ENCODE results near the gene INTS6L. TPM values are rescaled to one million over a fixed set of nuclear protein-coding genes. Genes with fewer than 3 reads are reported as not detected.

Gene INTS6L
- total and polyA plus RNA-seq, 2 of the 8 experiments (the other 6 are each of a cell fraction or from before 2014, with no cell fraction given) = 4.1 to 5.2 TPM

DNA sequence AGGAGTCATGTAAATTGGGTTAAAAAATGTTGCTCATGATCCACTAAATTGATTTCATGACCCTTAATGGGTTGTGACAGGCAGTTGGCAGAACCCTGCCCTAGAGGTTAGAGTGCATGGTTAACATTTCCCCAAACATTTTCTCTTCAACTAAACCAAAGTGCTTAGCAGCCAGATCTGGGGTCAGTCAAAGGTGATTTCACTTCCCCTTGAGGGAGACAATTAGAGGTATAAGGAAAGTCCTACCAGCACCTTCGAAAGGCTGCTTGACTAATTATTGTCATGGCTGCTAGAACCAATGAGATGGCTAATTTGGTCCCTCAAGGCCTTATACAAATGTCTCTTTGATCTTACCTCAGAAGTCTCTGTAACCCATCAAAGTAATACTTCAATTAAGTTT is 30.9 kb upstream of the INTS6L start:
- Histone ChIP-seq H4K5ac (ENCODE audit: insufficient read length, low read depth, low read length) (no peak overlapping the region), H3K23ac (ENCODE audit: insufficient read length) (no peak overlapping the region), H3K27ac (ENCODE audit: low read depth, low read length) (no peak overlapping the region), H2AFZ (ENCODE audit: low read length) (no peak overlapping the region), H3K4me1 (replicated peaks in 1 of 4; ENCODE audit: control insufficient read depth in 3 of 4, insufficient read depth in 4 of 4, low read length in 3 of 4) (no peaks in the 10 kb centered on the region), H2BK15ac (ENCODE audit: low read length) (no peak overlapping the region), H4K20me1 (replicated peaks in 1 of 2; ENCODE audit: control insufficient read depth in 1 of 2, insufficient read depth in 2 of 2, low read length in 2 of 2) (no peaks in the 10 kb centered on the region), H3K14ac (ENCODE audit: insufficient read length) (no peak overlapping the region), H3K4me2 (ENCODE audit: insufficient read depth in 1 of 2, low read depth in 2 of 2, low read length in 2 of 2) (no peak overlapping the region), H2BK20ac (ENCODE audit: low read length) (no peak overlapping the region), H3K9ac (replicated peaks in 1 of 4; ENCODE audit: extremely low read depth in 1 of 4, low read depth in 3 of 4, low read length in 3 of 4) (no peak overlapping the region), H3K18ac (ENCODE audit: extremely low read depth, low read length) (no peak overlapping the region), H4K8ac (ENCODE audit: extremely low read depth, insufficient read depth, low read length) (no peak overlapping the region), H2BK5ac (ENCODE audit: low read depth, low read length) (no peak overlapping the region), H3K4ac (replicated peaks; ENCODE audit: insufficient read length, low read depth, low read length) (no peak overlapping the region), H4K91ac (replicated peaks; ENCODE audit: insufficient read length, low read length) (no peak overlapping the region), H3K27me3 (replicated peaks in 1 of 4; ENCODE audit: control insufficient read depth in 3 of 4, extremely low read depth in 1 of 4, insufficient read depth in 3 of 4, low read length in 3 of 4) (no peaks in the 10 kb centered on the region), H3K9me3 (ENCODE audit: insufficient read depth in 2 of 2, low read depth in 1 of 2, low read length in 1 of 2) (no peaks in the 10 kb centered on the region), H3K36me3 (ENCODE audit: control insufficient read depth in 2 of 4, insufficient read depth in 4 of 4, low read length in 3 of 4) (no peaks in the 10 kb centered on the region), H2AK5ac (ENCODE audit: low read depth, low read length) (no peak overlapping the region), H3K79me1 (ENCODE audit: low read depth, low read length) (no peaks in the 10 kb centered on the region), H3K23me2 (ENCODE audit: low read depth, low read length) (no peaks in the 10 kb centered on the region), H3K79me2 (ENCODE audit: control insufficient read depth in 1 of 2, insufficient read depth in 2 of 2, low read length in 2 of 2) (no peaks in the 10 kb centered on the region), H2BK120ac (replicated peaks; ENCODE audit: low read depth, low read length) (no peak overlapping the region), H2BK12ac (ENCODE audit: low read depth, low read length) (no peak overlapping the region), H3K56ac (replicated peaks; ENCODE audit: insufficient read length, low read depth, low read length) (no peak overlapping the region), H3K4me3 (ENCODE audit: extremely low read depth in 1 of 4, insufficient read depth in 2 of 4, low read depth in 3 of 4, low read length in 4 of 4) (no peak overlapping the region)
- ChIA-PET CTCF (ENCODE audit: partially characterized antibody) (no interaction called here), POLR2A (ENCODE audit: partially characterized antibody) (no interaction called here)
- DNase-seq (ENCODE audit: low read depth in 1 of 2, low spot score in 2 of 2) = no peak
- TF ChIP-seq, protein P1, sequence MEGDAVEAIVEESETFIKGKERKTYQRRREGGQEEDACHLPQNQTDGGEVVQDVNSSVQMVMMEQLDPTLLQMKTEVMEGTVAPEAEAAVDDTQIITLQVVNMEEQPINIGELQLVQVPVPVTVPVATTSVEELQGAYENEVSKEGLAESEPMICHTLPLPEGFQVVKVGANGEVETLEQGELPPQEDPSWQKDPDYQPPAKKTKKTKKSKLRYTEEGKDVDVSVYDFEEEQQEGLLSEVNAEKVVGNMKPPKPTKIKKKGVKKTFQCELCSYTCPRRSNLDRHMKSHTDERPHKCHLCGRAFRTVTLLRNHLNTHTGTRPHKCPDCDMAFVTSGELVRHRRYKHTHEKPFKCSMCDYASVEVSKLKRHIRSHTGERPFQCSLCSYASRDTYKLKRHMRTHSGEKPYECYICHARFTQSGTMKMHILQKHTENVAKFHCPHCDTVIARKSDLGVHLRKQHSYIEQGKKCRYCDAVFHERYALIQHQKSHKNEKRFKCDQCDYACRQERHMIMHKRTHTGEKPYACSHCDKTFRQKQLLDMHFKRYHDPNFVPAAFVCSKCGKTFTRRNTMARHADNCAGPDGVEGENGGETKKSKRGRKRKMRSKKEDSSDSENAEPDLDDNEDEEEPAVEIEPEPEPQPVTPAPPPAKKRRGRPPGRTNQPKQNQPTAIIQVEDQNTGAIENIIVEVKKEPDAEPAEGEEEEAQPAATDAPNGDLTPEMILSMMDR (IDR thresholded peaks at IDR 0.05; ENCODE audit: control extremely low read depth in 1 of 3, insufficient read depth in 1 of 3, low read depth in 1 of 3, low read length in 3 of 3) = no peak
- TF ChIP-seq PHF8 (conservative IDR thresholded peaks at IDR 0.05; ENCODE audit: low read depth, low read length) (no peak), BCL11A (IDR thresholded peaks at IDR 0.05; ENCODE audit: low read depth in 2 of 2, low read length in 2 of 2) (no peak)
- TF ChIP-seq, protein P2, sequence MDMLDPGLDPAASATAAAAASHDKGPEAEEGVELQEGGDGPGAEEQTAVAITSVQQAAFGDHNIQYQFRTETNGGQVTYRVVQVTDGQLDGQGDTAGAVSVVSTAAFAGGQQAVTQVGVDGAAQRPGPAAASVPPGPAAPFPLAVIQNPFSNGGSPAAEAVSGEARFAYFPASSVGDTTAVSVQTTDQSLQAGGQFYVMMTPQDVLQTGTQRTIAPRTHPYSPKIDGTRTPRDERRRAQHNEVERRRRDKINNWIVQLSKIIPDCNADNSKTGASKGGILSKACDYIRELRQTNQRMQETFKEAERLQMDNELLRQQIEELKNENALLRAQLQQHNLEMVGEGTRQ (IDR thresholded peaks at IDR 0.05; ENCODE audit: low read length) = no peak
- 100% methylated on average over 1 of the region's 1 CpG; no CpG with 5 or more reads in 1 of the 2 experiments for WGBS, 2 experiments (ENCODE audit: extremely low coverage in 1 of 2, insufficient coverage in 1 of 2, insufficient read length in 1 of 2, insufficient replicate concordance in 2 of 2, low coverage in 1 of 2, low lambda C conversion rate in 2 of 2, missing lambda C conversion rate in 1 of 2)
- no peak for FAIRE-seq
